Left lung (tissue), 10 donors: ENCODE data around the gene DOCK4. TPM values are rescaled to one million over a fixed set of nuclear protein-coding genes. Genes with fewer than 3 reads are reported as not detected.

Experiments used
- ATAC-seq: fragments of 200-7000 bp; cut with Tn5 transposase; one replicate; pipeline ENCODE4 v1.9.1; 2020; ENCODE audit warnings: moderate library complexity
- DNase-seq, 4 donors: peaks; one replicate each; pipeline ENCODE4 v3.0.0-alpha.2; 2013 to 2020
- H3K27ac ChIP-seq, 2 donors: fragments of 200-600 bp; sonication (generic) in 1 of 2; one replicate each; pipeline versions ENCODE4 v1.5.0 to v1.8.0; 2020 to 2021
- H3K27me3 ChIP-seq, 2 donors: fragments of 200-600 bp; sonication (generic) in 1 of 2; one replicate each; pipeline versions ENCODE4 v1.5.0 to v1.8.0; 2020 to 2021
- H3K36me3 ChIP-seq, 2 donors: fragments of 200-600 bp; sonication (generic) in 1 of 2; one replicate each; pipeline versions ENCODE4 v1.5.0 to v1.8.0; 2020 to 2021
- H3K4me1 ChIP-seq, 2 donors: fragments of 200-600 bp; one replicate each; pipeline ENCODE4 v1.8.0; 2021
- H3K4me3 ChIP-seq, 2 donors: fragments of 200-600 bp; sonication (generic) in 1 of 2; one replicate each; pipeline versions ENCODE4 v1.5.0 to v1.8.0; 2020 to 2021; ENCODE audit warnings: mild to moderate bottlenecking in 1 of 2
- H3K9me3 ChIP-seq, 2 donors: fragments of 200-600 bp; sonication (generic) in 1 of 2; one replicate each; pipeline versions ENCODE4 v1.5.0 to v1.8.0; 2020 to 2021
- intact Hi-C, 2 donors: fragments of 100-400 bp; cut with DNase I; formaldehyde crosslinking; loops; one replicate each; pipeline versions ENCODE4 v1.11.2 to v1.14.2; 2022
- polyA plus RNA-seq, 6 donors: library from polyadenylated mRNA; unstranded; fragments of 120-200 nt; gene quantifications; one replicate each; pipeline ENCODE4 v1.2.1, GENCODE V29; 2013; ENCODE audit not compliant: insufficient read length in 6 of 6
- total RNA-seq, 2 donors: library from RNA; stranded (reverse); fragmentation: NEBNext Ultra II Directional; extraction: Animal tissue kit (Norgen Biotek cat#: 25700); gene quantifications; one replicate each; pipeline ENCODE4 v1.2.1, GENCODE V29; 2021
- TF ChIP-seq, protein P1 (sequence below), 2 donors: fragments of 200-600 bp; sonication (generic) in 1 of 2; IDR thresholded peaks; one replicate each; pipeline versions ENCODE4 v1.5.0 to v1.8.0; 2021; ENCODE audit warnings: antibody characterized with exemption in 2 of 2
- donor health status: DM: no; HTN: yes; CAD: no.
- donor health status: DM: no; HTN: no; CAD: no.

DOCK4 gene
- total and polyA plus RNA-seq, 8 donors: 38.9 to 64.3 (median 52.5) TPM

GRCh38 chr7:111937163-111937562 lies 269.0 kb downstream of the DOCK4 start:
- intact Hi-C loops: no loop called here
- peaks cover 0 to 58% of the 10 kb centered on the region in 2 donors for H3K36me3 ChIP-seq
- H3K27me3 ChIP-seq: no peaks in the 10 kb centered on the region
- H3K27ac ChIP-seq: no peak overlapping the region
- no peak for DNase-seq
- TF ChIP-seq, protein P1, sequence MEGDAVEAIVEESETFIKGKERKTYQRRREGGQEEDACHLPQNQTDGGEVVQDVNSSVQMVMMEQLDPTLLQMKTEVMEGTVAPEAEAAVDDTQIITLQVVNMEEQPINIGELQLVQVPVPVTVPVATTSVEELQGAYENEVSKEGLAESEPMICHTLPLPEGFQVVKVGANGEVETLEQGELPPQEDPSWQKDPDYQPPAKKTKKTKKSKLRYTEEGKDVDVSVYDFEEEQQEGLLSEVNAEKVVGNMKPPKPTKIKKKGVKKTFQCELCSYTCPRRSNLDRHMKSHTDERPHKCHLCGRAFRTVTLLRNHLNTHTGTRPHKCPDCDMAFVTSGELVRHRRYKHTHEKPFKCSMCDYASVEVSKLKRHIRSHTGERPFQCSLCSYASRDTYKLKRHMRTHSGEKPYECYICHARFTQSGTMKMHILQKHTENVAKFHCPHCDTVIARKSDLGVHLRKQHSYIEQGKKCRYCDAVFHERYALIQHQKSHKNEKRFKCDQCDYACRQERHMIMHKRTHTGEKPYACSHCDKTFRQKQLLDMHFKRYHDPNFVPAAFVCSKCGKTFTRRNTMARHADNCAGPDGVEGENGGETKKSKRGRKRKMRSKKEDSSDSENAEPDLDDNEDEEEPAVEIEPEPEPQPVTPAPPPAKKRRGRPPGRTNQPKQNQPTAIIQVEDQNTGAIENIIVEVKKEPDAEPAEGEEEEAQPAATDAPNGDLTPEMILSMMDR (IDR thresholded peaks at IDR 0.05): no peak
- ATAC-seq: no peak
- H3K4me3 ChIP-seq: no peak overlapping the region
- H3K9me3 ChIP-seq: peaks cover 0 to 14% of the 10 kb centered on the region in 2 donors
- H3K4me1 ChIP-seq: no peaks in the 10 kb centered on the region

DNA sequence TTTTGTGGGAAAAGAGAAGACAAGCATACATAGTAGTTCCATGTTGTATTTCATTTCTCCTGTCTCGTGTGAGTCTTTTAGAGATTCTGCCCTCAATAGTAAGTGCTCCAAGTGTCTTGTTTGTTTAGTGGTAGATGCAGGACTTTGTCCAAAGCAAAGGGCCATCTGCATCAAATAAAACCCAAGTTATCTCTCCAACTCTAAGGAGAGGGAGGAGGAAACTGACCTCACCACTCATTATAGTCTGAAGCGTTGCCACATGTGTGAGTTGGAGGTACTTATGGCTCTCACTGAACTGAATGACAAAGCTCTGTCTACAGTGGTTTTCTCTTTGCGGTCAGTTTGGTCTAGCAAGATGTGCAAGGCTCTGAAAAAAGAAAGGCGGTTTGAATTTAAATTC lies 272.6 kb downstream of the DOCK4 start:
- intact Hi-C loops: no loop called here
- Histone ChIP-seq H3K4me3 (no peak overlapping the region), H3K27ac (no peak overlapping the region), H3K4me1 (no peaks in the 10 kb centered on the region), H3K36me3 (peaks cover 0 to 40% of the 10 kb centered on the region in 2 donors), H3K9me3 (no peaks in the 10 kb centered on the region), H3K27me3 (no peaks in the 10 kb centered on the region)
- TF ChIP-seq, protein P1 (IDR thresholded peaks at IDR 0.05): no peak
- ATAC-seq (no peak), DNase-seq (no peak)

DNA sequence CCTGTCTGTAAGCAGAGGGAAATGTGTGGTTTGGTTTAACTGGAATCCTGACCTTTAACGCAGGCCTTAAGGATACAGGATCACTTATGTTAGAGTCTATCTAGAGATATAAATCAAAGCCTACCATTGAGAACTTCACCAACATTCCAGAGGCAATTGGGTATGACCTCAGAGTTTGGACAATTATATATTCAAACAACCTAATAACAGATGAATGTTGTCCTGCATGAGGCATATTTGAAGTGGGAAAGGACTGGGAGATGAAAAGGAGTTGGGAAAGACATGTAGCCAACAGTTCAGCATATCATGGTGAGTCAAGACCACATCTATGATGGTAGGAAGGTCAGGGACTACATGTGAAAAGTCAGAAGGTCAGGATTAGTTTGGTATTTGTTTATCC lies 274.2 kb downstream of the DOCK4 start:
- Histone ChIP-seq H3K4me1 (no peaks in the 10 kb centered on the region), H3K9me3 (no peaks in the 10 kb centered on the region), H3K36me3 (peaks cover 0 to 29% of the 10 kb centered on the region in 2 donors), H3K4me3 (no peak overlapping the region), H3K27ac (peak overlapping the region in 1 of 2 donors; percentile 31), H3K27me3 (no peaks in the 10 kb centered on the region)
- intact Hi-C loops: no loop called here
- TF ChIP-seq, protein P1 (IDR thresholded peaks at IDR 0.05): no peak
- ATAC-seq: no peak
- no peak for DNase-seq

- TF ChIP-seq, protein P1 (IDR thresholded peaks at IDR 0.05): no peak
- DNase-seq (no peak), ATAC-seq (peak; percentile 19)
- intact Hi-C loops: no loop called here
- Histone ChIP-seq H3K4me3 (no peak overlapping the region), H3K36me3 (peaks cover 0 to 23% of the 10 kb centered on the region in 2 donors), H3K4me1 (no peaks in the 10 kb centered on the region), H3K27me3 (no peaks in the 10 kb centered on the region), H3K27ac (peak overlapping the region in 1 of 2 donors; percentile 59), H3K9me3 (no peaks in the 10 kb centered on the region)
These were observed 275.1 kb downstream of the DOCK4 start for GRCh38 chr7:111931016-111931517.

DNA sequence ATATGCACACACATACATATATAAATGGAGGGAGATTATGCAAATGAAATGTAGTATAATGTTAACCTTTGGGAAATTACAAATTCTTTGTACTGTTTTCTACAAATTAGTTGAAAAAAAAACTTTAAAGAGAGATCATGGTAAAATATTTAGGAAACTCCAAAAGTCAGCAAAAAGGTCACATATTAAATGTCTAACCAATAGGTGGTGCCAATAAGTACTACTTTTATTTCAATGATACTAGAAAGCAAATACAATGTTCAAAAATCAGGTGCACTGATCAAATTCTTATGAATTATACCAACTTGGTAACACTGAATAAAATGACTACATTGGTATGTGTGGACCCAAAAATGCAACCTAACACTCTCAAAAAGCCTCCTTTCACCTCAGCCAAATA lies 276.9 kb downstream of the DOCK4 start:
- Histone ChIP-seq H3K27ac (no peak overlapping the region), H3K4me3 (no peak overlapping the region), H3K36me3 (peaks cover 0 to 8% of the 10 kb centered on the region in 2 donors), H3K9me3 (no peaks in the 10 kb centered on the region), H3K4me1 (no peaks in the 10 kb centered on the region), H3K27me3 (no peaks in the 10 kb centered on the region)
- TF ChIP-seq, protein P1 (IDR thresholded peaks at IDR 0.05): no peak
- no peak for ATAC-seq
- intact Hi-C loops: no loop called here
- no peak for DNase-seq
